Measurements from ENCODE around the gene HCCS. TPM values are rescaled to one million over a fixed set of nuclear protein-coding genes. Genes with fewer than 3 reads are reported as not detected.

Gene HCCS
- total RNA-seq, 4 donors from 2014 or later: 1.6 to 26.4 (median 13.0) TPM

GRCh38 chrX:11159149-11159548 is 48.0 kb downstream of the HCCS start:
- DNase-seq: no peak
- H3K4me3 ChIP-seq: no peak overlapping the region
- 88% methylated on average over 1 of the region's 1 CpG; no CpG with 5 or more reads in 1 of the 2 donors for WGBS, 2 donors (ENCODE audit: low coverage in 1 of 2)
- in situ Hi-C loops (cut with MboI; ENCODE audit: low pct_ligation_motif_present in 1 of 4, low pct_unique_long_range_greater_than_20kb in 1 of 4, low sequenced_read_pairs in 3 of 4): loop anchor here in 1 of 4 donors (25.0 kb wide), 1 partner anchor 228 kb away; no protein-coding TSS in a partner anchor
- no peaks in the 10 kb centered on the region for H3K4me1 ChIP-seq
- H3K27ac ChIP-seq: no peak overlapping the region
- TF ChIP-seq CTCF (IDR thresholded peaks at IDR 0.05) (no peak), POLR2AphosphoS5 (IDR thresholded peaks at IDR 0.05) (no peak), POLR2A (IDR thresholded peaks at IDR 0.05) (no peak), EP300 (IDR thresholded peaks at IDR 0.05; ENCODE audit: low read depth) (no peak)
- intact Hi-C loops (cut with DNase I; ENCODE audit: low total_unique reads): no loop called here
- no peaks in the 10 kb centered on the region for H3K36me3 ChIP-seq
- no peaks in the 10 kb centered on the region for H3K9me3 ChIP-seq
- no peaks in the 10 kb centered on the region for H3K27me3 ChIP-seq

- Histone ChIP-seq H3K27ac (no peak overlapping the region), H3K27me3 (no peaks in the 10 kb centered on the region), H3K9me3 (no peaks in the 10 kb centered on the region), H3K4me1 (no peaks in the 10 kb centered on the region), H3K36me3 (no peaks in the 10 kb centered on the region), H3K4me3 (no peak overlapping the region)
- DNase-seq: no peak
- intact Hi-C loops (cut with DNase I; ENCODE audit: low total_unique reads) (no loop called here), in situ Hi-C loops (cut with MboI; ENCODE audit: low pct_ligation_motif_present in 1 of 4, low pct_unique_long_range_greater_than_20kb in 1 of 4, low sequenced_read_pairs in 3 of 4) (loop anchor here in 1 of 4 donors (25.0 kb wide), 1 partner anchor 223 kb away; no protein-coding TSS in a partner anchor)
- 66 to 80% methylated on average over 2 to 6 of the region's 6 CpGs for WGBS, 2 donors (ENCODE audit: low coverage in 1 of 2)
- TF ChIP-seq POLR2A (IDR thresholded peaks at IDR 0.05) (no peak), POLR2AphosphoS5 (IDR thresholded peaks at IDR 0.05) (no peak), CTCF (IDR thresholded peaks at IDR 0.05) (no peak), EP300 (IDR thresholded peaks at IDR 0.05; ENCODE audit: low read depth) (no peak)
Measured at GRCh38 chrX:11164433-11164832, 53.3 kb downstream of the HCCS start.

- TF ChIP-seq POLR2AphosphoS5 (IDR thresholded peaks at IDR 0.05): no peak
- no peak for TF ChIP-seq CTCF (IDR thresholded peaks at IDR 0.05)
- no peak for TF ChIP-seq EP300 (IDR thresholded peaks at IDR 0.05; ENCODE audit: low read depth)
- TF ChIP-seq POLR2A (IDR thresholded peaks at IDR 0.05): no peak
- intact Hi-C loops (cut with DNase I; ENCODE audit: low total_unique reads): no loop called here
- no peaks in the 10 kb centered on the region for H3K4me1 ChIP-seq
- in situ Hi-C loops (cut with MboI; ENCODE audit: low pct_ligation_motif_present in 1 of 4, low pct_unique_long_range_greater_than_20kb in 1 of 4, low sequenced_read_pairs in 3 of 4): loop anchor here in 1 of 4 donors (25.0 kb wide), 1 partner anchor 215 kb away; no protein-coding TSS in a partner anchor
- no peaks in the 10 kb centered on the region for H3K27me3 ChIP-seq
- H3K36me3 ChIP-seq: no peaks in the 10 kb centered on the region
- WGBS, 2 donors (ENCODE audit: low coverage in 1 of 2): 68 to 80% methylated on average over 1 to 4 of the region's 4 CpGs
- H3K9me3 ChIP-seq: no peaks in the 10 kb centered on the region
- no peak overlapping the region for H3K4me3 ChIP-seq
- DNase-seq: no peak
- no peak overlapping the region for H3K27ac ChIP-seq
Measured at GRCh38 chrX:11171956-11172355, 60.8 kb downstream of the HCCS start.

- WGBS, 2 donors (ENCODE audit: low coverage in 1 of 2): 69 to 81% methylated on average over 4 of the region's 4 CpGs
- no peaks in the 10 kb centered on the region for H3K4me1 ChIP-seq
- no peak for TF ChIP-seq CTCF (IDR thresholded peaks at IDR 0.05)
- no peak for TF ChIP-seq POLR2A (IDR thresholded peaks at IDR 0.05)
- TF ChIP-seq EP300 (IDR thresholded peaks at IDR 0.05; ENCODE audit: low read depth): no peak
- no peak for TF ChIP-seq POLR2AphosphoS5 (IDR thresholded peaks at IDR 0.05)
- H3K36me3 ChIP-seq: no peaks in the 10 kb centered on the region
- H3K9me3 ChIP-seq: no peaks in the 10 kb centered on the region
- intact Hi-C loops (cut with DNase I; ENCODE audit: low total_unique reads) (no loop called here), in situ Hi-C loops (cut with MboI; ENCODE audit: low pct_ligation_motif_present in 1 of 4, low pct_unique_long_range_greater_than_20kb in 1 of 4, low sequenced_read_pairs in 3 of 4) (loop anchor here in 1 of 4 donors (25.0 kb wide), 1 partner anchor 215 kb away; no protein-coding TSS in a partner anchor)
- H3K27me3 ChIP-seq: no peaks in the 10 kb centered on the region
- no peak for DNase-seq
- H3K4me3 ChIP-seq: no peak overlapping the region
- no peak overlapping the region for H3K27ac ChIP-seq
Measured at GRCh38 chrX:11172415-11172814, 61.3 kb downstream of the HCCS start.

Small RNAs within 50 kb of the gene (small RNA-seq; reads per million reads assigned to genes)
- gene RF00019: 0 reads per million in 4 donors
- gene RF02271: 0 reads per million in 4 donors

Other genes with a start within 250 kb of the HCCS start
- gene AMELX, start 182.1 kb downstream of the HCCS start, total RNA-seq: not detected